K562 (cell line): ENCODE measurements around the gene NRG3.

Experiments used
- CHD1 ChIP-seq: fragments of 200-600 bp; sonication (generic); IDR thresholded peaks from one replicate; pipeline ENCODE4 v1.6.1; 2012; ENCODE audit warnings: mild to moderate bottlenecking, moderate library complexity, low read length, inconsistent platforms
- EHMT2 ChIP-seq: fragments of 450-650 bp; IDR thresholded peaks from 2 replicates; pipeline ENCODE4 v1.6.1; 2018; ENCODE audit warnings: antibody characterized with exemption
- EZH2 ChIP-seq: IDR thresholded peaks from 2 replicates; pipeline ENCODE4 v1.6.1; 2012; ENCODE audit warnings: low read depth, mild to moderate bottlenecking, inconsistent platforms, low read length, borderline replicate concordance
- GATA2 ChIP-seq: sonication (generic); formaldehyde crosslinking; IDR thresholded peaks from 2 replicates; pipeline ENCODE4 v1.4.0; 2020; ENCODE audit warnings: mild to moderate bottlenecking, missing genetic modification reagents
- HDGF ChIP-seq: fragments of 450-650 bp; IDR thresholded peaks from 2 replicates; pipeline ENCODE4 v1.6.1; 2016
- JUND ChIP-seq, 2 experiments: IDR thresholded peaks; 2 replicates in 1 of 2; 3 replicates in 1 of 2; pipeline ENCODE4 v1.6.1; 2011; ENCODE audit warnings: borderline replicate concordance in 2 of 2, low read depth in 2 of 2, low read length in 2 of 2, improper control_type of control experiment in 1 of 2, missing biosample characterization in 1 of 2, missing genetic modification characterization in 1 of 2, missing genetic modification reagents in 1 of 2
- NRF1 ChIP-seq, 2 experiments: fragments of 450-650 bp; IDR thresholded peaks in 1 of 2; conservative IDR thresholded peaks in 1 of 2; 2 replicates each; pipeline ENCODE4 v1.6.1; 2014; ENCODE audit warnings: mild to moderate bottlenecking in 2 of 2
- PHB ChIP-seq: fragments of 250-450 bp; sonication (Bioruptor Pico); IDR thresholded peaks from 2 replicates; pipeline ENCODE4 v1.5.0; 2021
- REST ChIP-seq, 2 experiments: fragments of 450-650 bp; formaldehyde crosslinking in 1 of 2; IDR thresholded peaks; 2 replicates each; pipeline versions ENCODE4 v1.4.0 to v1.6.1; 2014 to 2020; ENCODE audit warnings: mild to moderate bottlenecking in 2 of 2, borderline replicate concordance in 1 of 2, low read depth in 1 of 2
- SMC3 ChIP-seq: conservative IDR thresholded peaks from 2 replicates; pipeline ENCODE4 v1.6.1; 2011; ENCODE audit warnings: low read depth, low read length, improper control_type of control experiment; ENCODE audit not compliant: insufficient read depth
- USF1 ChIP-seq: sonication (generic); formaldehyde crosslinking; IDR thresholded peaks from 2 replicates; pipeline ENCODE4 v1.9.0; 2022; ENCODE audit warnings: mild to moderate bottlenecking, missing genetic modification reagents
- ZBTB17 ChIP-seq: fragments of 450-650 bp; formaldehyde crosslinking; IDR thresholded peaks from 2 replicates; pipeline ENCODE4 v1.4.0; 2020; ENCODE audit warnings: mild to moderate bottlenecking
- ZBTB43 ChIP-seq: sonication (generic); formaldehyde crosslinking; IDR thresholded peaks from 2 replicates; pipeline ENCODE4 v1.8.0; 2023; ENCODE audit warnings: mild to moderate bottlenecking, missing genetic modification reagents
- ZNF785 ChIP-seq: fragments of 250-450 bp; sonication (Bioruptor Pico); IDR thresholded peaks from 2 replicates; pipeline ENCODE4 v1.4.0; 2020; ENCODE audit warnings: mild to moderate bottlenecking

- TF ChIP-seq ZBTB17 (no peak), USF1 (CRISPR knock-in tag) (no peak), CHD1 (no peak), ZNF785 (CRISPR knock-in tag) (no peak), ZBTB43 (CRISPR knock-in tag) (no peak), HDGF (no peak), NRF1 (conservative IDR thresholded peaks at IDR 0.05 in 1 of 2, IDR thresholded peaks at IDR 0.05 in 1 of 2) (no peak), EZH2 (no peak), GATA2 (CRISPR knock-in tag) (no peak), PHB (no peak), SMC3 (no peak), EHMT2 (no peak), REST (IDR thresholded peaks at IDR 0.05; ENCODE audit: borderline replicate concordance) (no peak), REST (CRISPR knock-in tag; IDR thresholded peaks at IDR 0.05; ENCODE audit: low read depth) (no peak), JUND (IDR thresholded peaks at IDR 0.05; ENCODE audit: borderline replicate concordance, low read depth, low read length) (no peak), JUND (tag; IDR thresholded peaks at IDR 0.05; ENCODE audit: borderline replicate concordance, low read depth, low read length) (no peak)
Observed at GRCh38 chr10:82888809-82889455, 1013.9 kb downstream of the NRG3 start.
